Epithelial cell of esophagus (primary cell): ENCODE results near the gene DEPDC4.

Source experiments
- DNase-seq: peaks from one replicate; pipeline ENCODE4 v3.0.0; 2010; ENCODE audit warnings: low read depth
- H3K4me3 ChIP-seq: 2 replicates; pipeline ENCODE4 v1.5.1; 2011; ENCODE audit warnings: mild to moderate bottlenecking, low read length, control low read depth
- CTCF ChIP-seq: IDR thresholded peaks from 2 replicates; pipeline ENCODE4 v1.5.1; 2011; ENCODE audit warnings: low read depth, mild to moderate bottlenecking, low read length, control low read depth, inconsistent platforms; ENCODE audit not compliant: insufficient read depth; ENCODE audit errors: missing control alignments

DEPDC4 gene

DNA sequence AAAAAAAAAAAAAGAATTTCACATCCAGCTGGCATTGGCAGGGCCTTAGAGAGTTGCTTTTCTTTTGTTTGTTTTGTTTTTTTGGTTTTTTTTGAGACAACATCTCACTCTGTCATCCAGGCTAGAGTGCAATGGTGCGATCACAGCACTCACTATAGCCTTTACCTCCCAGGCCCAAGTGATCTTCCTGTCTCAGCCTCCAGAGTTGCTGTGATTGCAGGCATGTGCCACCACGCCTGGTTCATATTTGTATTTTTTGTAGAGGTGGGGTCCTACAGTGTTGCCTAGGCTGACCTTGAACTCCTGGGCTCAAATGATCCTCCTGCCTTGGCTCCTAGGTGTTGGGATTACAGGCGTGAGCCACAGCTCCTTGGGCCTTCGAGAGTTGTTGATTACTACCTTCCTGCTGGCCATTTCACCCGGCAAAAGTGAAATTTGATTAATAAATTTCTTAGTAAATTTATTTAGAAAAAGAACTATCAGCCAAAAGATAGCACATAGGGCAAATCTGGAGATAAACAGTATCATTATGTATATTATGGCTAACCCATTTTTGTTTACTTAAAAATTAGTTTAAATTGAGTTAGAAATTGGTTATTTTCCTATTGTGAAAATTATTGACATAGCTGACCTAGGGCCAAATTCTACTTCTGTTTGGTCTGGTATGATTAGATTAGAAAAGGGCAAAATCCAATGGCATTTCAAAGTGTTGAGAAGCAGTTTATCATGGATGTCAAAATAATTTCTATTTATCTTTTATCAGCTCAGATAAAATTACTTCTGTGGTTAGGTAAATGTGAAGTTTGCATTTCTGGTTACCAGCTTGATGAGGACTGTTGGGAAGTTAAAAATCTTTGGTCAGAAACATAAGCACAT lies 53.6 kb downstream of the DEPDC4 start:
- DNase-seq, result no peak
- no peak overlapping the region for H3K4me3 ChIP-seq
- no peak for TF ChIP-seq CTCF

DNA sequence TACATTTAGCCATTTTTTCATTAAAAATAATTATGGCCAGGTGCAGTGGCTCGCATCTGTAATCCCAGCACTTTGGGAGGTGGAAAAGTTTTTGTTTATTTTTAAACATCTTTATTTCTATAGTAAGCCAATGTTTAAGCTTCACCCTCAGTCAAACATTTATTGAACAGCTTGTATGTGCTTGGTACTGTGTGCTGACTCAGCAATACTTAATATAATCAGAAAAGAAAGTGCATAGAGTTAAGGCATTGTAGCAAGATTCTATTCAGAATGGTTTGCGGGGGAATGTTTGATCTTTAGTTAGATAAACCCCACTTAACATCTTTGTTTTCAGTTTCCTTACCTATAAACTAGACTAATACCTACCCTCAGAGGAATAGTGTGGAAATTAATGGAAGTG lies 55.2 kb downstream of the DEPDC4 start:
- no peak overlapping the region for H3K4me3 ChIP-seq
- TF ChIP-seq CTCF, result no peak
- no peak for DNase-seq

GRCh38 chr12:100208834-100209233 lies 58.0 kb downstream of the DEPDC4 start:
- no peak overlapping the region for H3K4me3 ChIP-seq
- no peak for DNase-seq
- no peak for TF ChIP-seq CTCF

DNA sequence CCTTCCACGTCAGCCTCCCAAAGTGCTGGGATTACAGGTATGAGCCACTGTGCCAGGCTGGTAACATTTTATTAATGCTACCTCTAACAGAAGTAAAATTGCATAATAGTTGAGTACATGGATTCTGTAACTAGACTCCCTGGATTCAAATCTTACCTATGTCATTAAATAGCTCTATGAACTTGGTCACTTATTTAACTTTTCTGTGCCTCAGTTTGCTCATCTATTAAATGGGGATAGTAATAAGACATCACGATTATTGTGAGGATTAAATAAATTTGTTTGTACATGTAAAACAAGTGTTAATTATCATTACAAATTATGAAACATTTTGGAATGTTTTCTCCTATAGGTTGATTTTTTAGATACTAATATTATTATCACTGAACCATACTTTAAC lies 59.6 kb downstream of the DEPDC4 start:
- no peak for DNase-seq
- H3K4me3 ChIP-seq, result no peak overlapping the region
- TF ChIP-seq CTCF, result no peak

DNA sequence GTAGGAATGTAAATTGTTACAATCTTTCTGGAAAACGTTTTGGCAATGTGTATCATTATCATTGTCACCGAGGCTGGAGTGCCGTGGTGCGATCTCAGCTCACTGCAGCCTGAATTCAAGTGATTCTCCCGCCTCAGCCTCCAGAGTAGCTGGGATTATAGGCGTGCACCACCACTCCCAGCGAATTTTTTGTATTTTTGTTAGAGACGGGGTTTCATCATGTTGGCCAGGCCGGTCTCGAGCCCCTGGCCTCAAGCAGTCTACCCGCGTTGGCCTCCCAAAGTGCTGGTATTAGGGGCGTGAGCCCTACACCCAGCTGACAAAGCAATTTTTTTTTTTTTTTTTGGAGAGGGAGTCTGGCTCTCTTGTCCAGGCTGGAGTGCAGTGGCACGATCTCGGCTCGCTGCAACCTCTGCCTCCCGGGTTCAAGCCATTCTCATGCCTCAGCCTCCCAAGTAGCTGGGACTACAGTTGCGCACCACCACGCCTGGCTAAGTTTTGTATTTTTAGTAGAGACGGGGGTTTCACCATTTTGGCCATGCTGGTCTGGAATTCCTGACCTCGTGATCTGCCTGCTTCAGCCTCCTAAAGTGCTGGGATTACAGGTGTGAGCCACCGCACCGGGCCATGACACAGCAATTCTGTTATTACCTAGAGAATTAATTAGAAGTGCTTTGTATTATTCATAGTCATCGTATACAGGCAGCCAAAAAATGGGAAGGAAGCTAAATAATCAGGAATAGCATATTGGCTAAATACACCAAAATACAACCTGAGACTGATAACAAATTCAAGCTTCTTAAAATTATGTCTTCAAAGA lies 65.1 kb downstream of the DEPDC4 start:
- DNase-seq, result no peak
- H3K4me3 ChIP-seq, result peak overlapping the region; percentile 67
- TF ChIP-seq CTCF, result no peak

- DNase-seq, result peak; percentile 97
- TF ChIP-seq CTCF, result no peak
- H3K4me3 ChIP-seq, result peak within 1 kb of the TSS; percentile 67
Measured at GRCh38 chr12:100200463-100201181, 66.3 kb downstream of the DEPDC4 start, which contains the start of gene ACTR6. Gene ACTR6 (plus strand): TSS chr12:100200815. CDS start chr12:100200852, 37 bp downstream.
